Panc1 (cell line): ENCODE measurements around the gene SNUPN.

Experiments
- CTCF ChIP-seq: fragments of 450-650 bp; IDR thresholded peaks from 2 replicates; pipeline ENCODE4 v1.5.1; 2017; ENCODE audit warnings: mild to moderate bottlenecking
- REST ChIP-seq, 2 experiments: IDR thresholded peaks; 2 replicates each; pipeline ENCODE4 v1.6.1; 2011 to 2012; ENCODE audit warnings: low read depth in 2 of 2, control low read depth in 1 of 2, low read length in 1 of 2, mild to moderate bottlenecking in 1 of 2, moderate library complexity in 1 of 2; ENCODE audit not compliant: insufficient read depth in 1 of 2
- TCF7L2 ChIP-seq: IDR thresholded peaks from 2 replicates; pipeline ENCODE4 v1.6.1; 2011; ENCODE audit warnings: mild to moderate bottlenecking, low read depth, low read length, inconsistent platforms

GRCh38 chr15:75598361-75598760 is 27.2 kb downstream of the SNUPN start:
- no peak for TF ChIP-seq REST (IDR thresholded peaks at IDR 0.05; ENCODE audit: insufficient read depth in 1 of 2, low read depth in 2 of 2, low read length in 1 of 2)
- TF ChIP-seq CTCF, result no peak
- TF ChIP-seq TCF7L2, result no peak
